A549 (cell line): ENCODE results near the gene EML1. TPM values are rescaled to one million over a fixed set of nuclear protein-coding genes. Genes with fewer than 3 reads are reported as not detected.

Experiments
- ATAC-seq, 2 experiments: fragments of 200-7000 bp in 1 of 2; fragments of >200 bp in 1 of 2; cut with Nextera tagmentation in 1 of 2; cut with Tn5 transposase in 1 of 2; 3 replicates each; pipeline versions ENCODE4 v1.8.0 to v1.9.1; 2018 to 2020; ENCODE audit warnings: mild to moderate bottlenecking in 1 of 2, moderate library complexity in 1 of 2
- CTCF ChIA-PET: fragments of 300-600 bp; sonication (Branson Sonifier 250); formaldehyde crosslinking; extraction: SDS; loops from one replicate; lab custom pipeline; 2021; ENCODE audit warnings: antibody characterized with exemption, inconsistent platforms; lab: Yijun Ruan, JAX
- POLR2A ChIA-PET: fragments of 350-600 bp; formaldehyde crosslinking; extraction: SDS; loops from one replicate; lab custom pipeline; 2021; ENCODE audit warnings: antibody characterized with exemption, inconsistent platforms; lab: Yijun Ruan, JAX
- DNase-seq, 2 experiments: peaks; one replicate each; pipeline versions ENCODE4 v3.0.0 to v3.0.0-alpha.2; 2011 to 2016; ENCODE audit warnings: low read depth in 1 of 2, low spot score in 1 of 2
- FAIRE-seq: peaks from 2 replicates; lab custom pipeline; 2011; peaks lifted over from hg19 to GRCh38; lab: Jason Lieb, UNC
- H3K27ac ChIP-seq, 2 experiments: fragments of >200 bp; sonication (Bioruptor Twin); formaldehyde crosslinking; 3 replicates each; pipeline ENCODE4 v1.5.1; 2016 to 2017
- H3K4me1 ChIP-seq: fragments of >200 bp; sonication (Bioruptor Twin); formaldehyde crosslinking; 3 replicates; pipeline ENCODE4 v1.6.1; 2016
- H3K4me2 ChIP-seq: fragments of >200 bp; sonication (Bioruptor Twin); formaldehyde crosslinking; 3 replicates; pipeline ENCODE4 v1.6.1; 2016
- H3K4me3 ChIP-seq: fragments of >200 bp; sonication (Bioruptor Twin); formaldehyde crosslinking; 3 replicates; pipeline ENCODE4 v1.5.1; 2016
- H3K9me3 ChIP-seq: fragments of >200 bp; sonication (Bioruptor Twin); formaldehyde crosslinking; 3 replicates; pipeline ENCODE4 v1.6.1; 2016
- BHLHE40 ChIP-seq: IDR thresholded peaks from 2 replicates; pipeline ENCODE4 v1.6.1; 2012; ENCODE audit warnings: low read depth, low read length, inconsistent platforms
- CBX8 ChIP-seq: fragments of 200-600 bp; sonication (generic); IDR thresholded peaks from 2 replicates; pipeline ENCODE4 v1.6.1; 2016
- CHD4 ChIP-seq: fragments of 200-600 bp; sonication (generic); IDR thresholded peaks from 2 replicates; pipeline ENCODE4 v1.6.1; 2016; ENCODE audit warnings: antibody characterized with exemption, mild to moderate bottlenecking, borderline replicate concordance
- EHMT2 ChIP-seq: fragments of 200-600 bp; sonication (generic); IDR thresholded peaks from 2 replicates; pipeline ENCODE4 v1.6.1; 2016; ENCODE audit warnings: antibody characterized with exemption, low read depth, mild to moderate bottlenecking, moderate library complexity
- FOXS1 ChIP-seq: fragments of 250-450 bp; sonication (Bioruptor Pico); IDR thresholded peaks from 2 replicates; pipeline ENCODE4 v1.5.0; 2020; ENCODE audit warnings: mild to moderate bottlenecking, moderate library complexity
- HDAC2 ChIP-seq: fragments of 200-600 bp; sonication (generic); IDR thresholded peaks from 2 replicates; pipeline ENCODE4 v1.6.1; 2016
- HEYL ChIP-seq: fragments of 250-450 bp; sonication (Bioruptor Pico); IDR thresholded peaks from 2 replicates; pipeline ENCODE4 v1.8.0; 2021; ENCODE audit warnings: mild to moderate bottlenecking, moderate library complexity
- HOXA7 ChIP-seq: fragments of 250-450 bp; sonication (Bioruptor Pico); IDR thresholded peaks from 2 replicates; pipeline ENCODE4 v1.5.0; 2020; ENCODE audit warnings: mild to moderate bottlenecking, moderate library complexity
- HOXB13 ChIP-seq: fragments of 250-450 bp; sonication (Bioruptor Pico); IDR thresholded peaks from 2 replicates; pipeline ENCODE4 v1.5.0; 2020; ENCODE audit warnings: low read depth, mild to moderate bottlenecking, moderate library complexity
- HOXB5 ChIP-seq: fragments of 250-450 bp; sonication (Bioruptor Pico); IDR thresholded peaks from 2 replicates; pipeline ENCODE4 v1.5.0; 2020; ENCODE audit warnings: mild to moderate bottlenecking, moderate library complexity
- JUNB ChIP-seq: fragments of >200 bp; sonication (Bioruptor Twin); formaldehyde crosslinking; IDR thresholded peaks from 2 replicates; pipeline ENCODE4 v1.6.1; 2016
- KDM5A ChIP-seq: fragments of 200-600 bp; sonication (generic); IDR thresholded peaks from 2 replicates; pipeline ENCODE4 v1.6.1; 2016; ENCODE audit warnings: antibody characterized with exemption, mild to moderate bottlenecking
- MAFK ChIP-seq: fragments of 450-650 bp; IDR thresholded peaks from 2 replicates; pipeline ENCODE4 v1.6.1; 2014; ENCODE audit not compliant: partially characterized antibody
- NPAS2 ChIP-seq: fragments of 250-450 bp; sonication (Bioruptor Pico); IDR thresholded peaks from 2 replicates; pipeline ENCODE4 v1.8.0; 2022; ENCODE audit warnings: mild to moderate bottlenecking, moderate library complexity, borderline replicate concordance
- POLR2A ChIP-seq: IDR thresholded peaks from 2 replicates; pipeline ENCODE4 v1.6.1; 2012; ENCODE audit warnings: mild to moderate bottlenecking, low read length
- POLR2AphosphoS2 ChIP-seq: conservative IDR thresholded peaks from 2 replicates; pipeline ENCODE4 v1.6.1; 2012; ENCODE audit warnings: low read length, improper control_type of control experiment, inconsistent platforms
- RARB ChIP-seq: fragments of 250-450 bp; sonication (Bioruptor Pico); IDR thresholded peaks from 2 replicates; pipeline ENCODE4 v1.8.0; 2021; ENCODE audit warnings: mild to moderate bottlenecking, moderate library complexity
- RCOR1 ChIP-seq: fragments of 150-350 bp; IDR thresholded peaks from 2 replicates; pipeline ENCODE4 v1.6.1; 2014; ENCODE audit warnings: antibody characterized with exemption, low read length, low read depth
- RNF2 ChIP-seq: fragments of 200-600 bp; sonication (generic); IDR thresholded peaks from 2 replicates; pipeline ENCODE4 v1.6.1; 2016; ENCODE audit warnings: low read depth, mild to moderate bottlenecking, antibody characterized with exemption, moderate library complexity, borderline replicate concordance
- SMC3 ChIP-seq: fragments of >200 bp; sonication (Bioruptor Twin); formaldehyde crosslinking; IDR thresholded peaks from 3 replicates; pipeline ENCODE4 v1.6.1; 2018; ENCODE audit warnings: inconsistent platforms
- TFCP2L1 ChIP-seq: fragments of 250-450 bp; sonication (Bioruptor Pico); IDR thresholded peaks from 2 replicates; pipeline ENCODE4 v1.5.0; 2021; ENCODE audit warnings: mild to moderate bottlenecking
- ZNF302 ChIP-seq: fragments of 250-450 bp; sonication (Bioruptor Pico); IDR thresholded peaks from 2 replicates; pipeline ENCODE4 v1.9.0; 2021; ENCODE audit warnings: inconsistent platforms, mild to moderate bottlenecking, moderate library complexity
- ZSCAN20 ChIP-seq: fragments of 250-450 bp; sonication (Bioruptor Pico); IDR thresholded peaks from 2 replicates; pipeline ENCODE4 v1.8.0; 2022; ENCODE audit warnings: mild to moderate bottlenecking, moderate library complexity
- WGBS: methylation state at CpG from one replicate; pipeline ENCODE4 v1.1.6; 2017; ENCODE audit errors: missing lambda C conversion rate; 5-methylcytosine and 5-hydroxymethylcytosine counted together
- polyA plus RNA-seq, 4 experiments: library from polyadenylated mRNA; depleted of rRNA in 3 of 4; stranded (reverse); fragments of >200 nt; fragmentation: RNase III in 1 of 4; extraction: RNeasy Plus Mini Kit Qiagen cat#74134 plus additional on column Dnase treatment in 1 of 4; gene quantifications; 2 replicates in 3 of 4; 3 replicates in 1 of 4; pipeline ENCODE4 v1.2.3, GENCODE V29; 2011 to 2017
- TF ChIP-seq, protein P1 (sequence below): IDR thresholded peaks from 2 replicates; pipeline ENCODE4 v1.6.1; 2012
- TF ChIP-seq, protein P2 (sequence below): fragments of >200 bp; sonication (Bioruptor Twin); formaldehyde crosslinking; IDR thresholded peaks from 3 replicates; pipeline ENCODE4 v1.5.1; 2016
- TF ChIP-seq, protein P3 (sequence below): fragments of >200 bp; sonication (Bioruptor Twin); formaldehyde crosslinking; IDR thresholded peaks from 3 replicates; pipeline ENCODE4 v1.6.1; 2016
- TF ChIP-seq, protein P4 (sequence below): fragments of 250-450 bp; sonication (Bioruptor Pico); IDR thresholded peaks from 2 replicates; pipeline ENCODE4 v1.5.0; 2021; ENCODE audit warnings: mild to moderate bottlenecking, moderate library complexity, borderline replicate concordance
- TF ChIP-seq, protein P5 (sequence below): fragments of 450-650 bp; IDR thresholded peaks from 2 replicates; pipeline ENCODE4 v1.6.1; 2014; ENCODE audit warnings: antibody characterized with exemption

EML1 gene
- polyA plus RNA-seq, 2 of the 4 experiments (the other 2 are of a cell fraction), result 29.7 to 30.8 TPM

DNA sequence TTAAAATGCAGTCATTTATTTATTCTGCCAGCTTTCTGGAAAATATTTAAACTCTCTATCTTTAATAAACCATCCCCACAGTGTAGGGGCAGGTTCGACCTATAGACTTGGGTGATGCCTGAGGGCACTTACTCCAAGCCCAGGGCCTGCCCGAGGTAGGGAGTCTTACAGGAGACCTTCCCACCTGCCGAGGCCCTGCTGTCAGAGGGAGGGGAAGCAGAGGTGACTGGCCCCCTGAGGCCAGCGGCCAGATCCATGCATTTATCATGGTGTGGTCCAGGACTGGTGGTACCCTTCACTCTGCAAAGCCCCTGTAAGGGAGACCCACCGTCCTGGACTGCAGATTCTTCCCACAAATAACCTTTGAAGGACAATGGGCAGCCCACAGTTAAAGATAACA lies 7.6 kb downstream of the EML1 start:
- ATAC-seq (no peak), DNase-seq (no peak), FAIRE-seq (no peak)
- Histone ChIP-seq H3K27ac (no peak overlapping the region), H3K9me3 (no peaks in the 10 kb centered on the region), H3K4me2 (no peak overlapping the region), H3K4me1 (peaks cover 12% of the 10 kb centered on the region), H3K4me3 (no peak overlapping the region)
- ChIA-PET CTCF (interaction anchor here (0.6 to 1.3 kb wide), 3 partner anchors 95 to 118 kb away, joined by 3 to 4 read pairs (median 3); no protein-coding TSS in a partner anchor), POLR2A (no interaction called here)
- TF ChIP-seq NPAS2, result no peak
- no peak for TF ChIP-seq RARB
- TF ChIP-seq JUNB, result no peak
- TF ChIP-seq MAFK, result no peak
- TF ChIP-seq, protein P1, sequence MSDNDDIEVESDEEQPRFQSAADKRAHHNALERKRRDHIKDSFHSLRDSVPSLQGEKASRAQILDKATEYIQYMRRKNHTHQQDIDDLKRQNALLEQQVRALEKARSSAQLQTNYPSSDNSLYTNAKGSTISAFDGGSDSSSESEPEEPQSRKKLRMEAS, result no peak
- no peak for TF ChIP-seq HOXB5 (CRISPR knock-in tag)
- TF ChIP-seq HDAC2, result no peak
- TF ChIP-seq RCOR1, result no peak
- TF ChIP-seq HEYL, result no peak
- TF ChIP-seq EHMT2, result no peak
- TF ChIP-seq ZNF302 (CRISPR knock-in tag), result no peak
- no peak for TF ChIP-seq POLR2AphosphoS2
- TF ChIP-seq RNF2, result no peak
- TF ChIP-seq HOXA7, result no peak
- TF ChIP-seq FOXS1, result no peak
- TF ChIP-seq TFCP2L1 (CRISPR knock-in tag), result no peak
- no peak for TF ChIP-seq HOXB13 (CRISPR knock-in tag)
- TF ChIP-seq CHD4, result no peak
- no peak for TF ChIP-seq POLR2A
- TF ChIP-seq BHLHE40, result no peak
- WGBS, result 76% methylated on average over 4 of the region's 5 CpGs

DNA sequence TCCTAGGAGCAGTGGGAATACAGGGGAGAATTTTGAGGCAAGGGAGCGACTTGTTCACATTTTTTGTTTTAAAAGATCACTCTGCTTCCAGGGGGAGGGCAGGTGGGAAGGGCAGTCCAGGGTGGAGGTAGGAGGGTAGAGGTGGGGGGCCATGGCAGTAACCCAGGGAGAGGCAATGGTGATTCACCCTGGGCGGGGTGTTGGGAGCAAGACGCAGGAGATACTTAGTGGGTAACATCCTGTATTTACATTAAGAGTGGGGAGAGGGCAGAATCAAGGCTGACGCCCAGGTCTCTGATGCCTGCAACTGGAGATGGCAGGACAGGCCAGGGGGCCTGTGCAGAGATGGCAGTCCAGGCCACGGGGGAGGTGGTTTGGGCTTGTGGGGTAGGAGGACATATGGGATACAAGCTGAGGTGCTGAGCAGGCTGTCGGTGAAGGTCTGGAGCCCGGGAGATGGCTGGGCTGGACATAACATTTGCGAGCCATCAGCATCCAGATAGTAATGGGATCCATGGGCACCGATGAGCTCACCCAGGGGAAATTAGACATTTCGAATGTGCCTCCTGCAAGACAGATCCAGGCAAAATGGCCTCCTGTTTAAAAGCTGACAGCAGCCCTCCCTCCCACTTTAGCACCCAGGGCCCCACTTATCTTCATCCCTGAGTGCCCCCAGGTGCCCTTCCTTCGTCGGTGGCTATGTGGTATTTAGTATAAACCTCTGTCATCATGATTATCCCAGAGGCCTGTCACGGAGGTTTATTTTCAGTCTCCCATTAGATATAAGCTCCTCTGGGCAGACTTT lies 9.3 kb downstream of the EML1 start:
- H3K27ac ChIP-seq, result peak overlapping the region in 1 of 2 experiments; percentile 40; a peak in 3 of 6 replicates
- DNase-seq, result peak in 1 of 2 experiments; percentile 14
- TF ChIP-seq KDM5A (no peak), POLR2A (no peak), CBX8 (no peak), ZNF302 (CRISPR knock-in tag) (no peak), SMC3 (no peak), NPAS2 (no peak), ZSCAN20 (CRISPR knock-in tag) (no peak)
- TF ChIP-seq, protein P2, sequence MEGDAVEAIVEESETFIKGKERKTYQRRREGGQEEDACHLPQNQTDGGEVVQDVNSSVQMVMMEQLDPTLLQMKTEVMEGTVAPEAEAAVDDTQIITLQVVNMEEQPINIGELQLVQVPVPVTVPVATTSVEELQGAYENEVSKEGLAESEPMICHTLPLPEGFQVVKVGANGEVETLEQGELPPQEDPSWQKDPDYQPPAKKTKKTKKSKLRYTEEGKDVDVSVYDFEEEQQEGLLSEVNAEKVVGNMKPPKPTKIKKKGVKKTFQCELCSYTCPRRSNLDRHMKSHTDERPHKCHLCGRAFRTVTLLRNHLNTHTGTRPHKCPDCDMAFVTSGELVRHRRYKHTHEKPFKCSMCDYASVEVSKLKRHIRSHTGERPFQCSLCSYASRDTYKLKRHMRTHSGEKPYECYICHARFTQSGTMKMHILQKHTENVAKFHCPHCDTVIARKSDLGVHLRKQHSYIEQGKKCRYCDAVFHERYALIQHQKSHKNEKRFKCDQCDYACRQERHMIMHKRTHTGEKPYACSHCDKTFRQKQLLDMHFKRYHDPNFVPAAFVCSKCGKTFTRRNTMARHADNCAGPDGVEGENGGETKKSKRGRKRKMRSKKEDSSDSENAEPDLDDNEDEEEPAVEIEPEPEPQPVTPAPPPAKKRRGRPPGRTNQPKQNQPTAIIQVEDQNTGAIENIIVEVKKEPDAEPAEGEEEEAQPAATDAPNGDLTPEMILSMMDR, result no peak
- TF ChIP-seq, protein P3, sequence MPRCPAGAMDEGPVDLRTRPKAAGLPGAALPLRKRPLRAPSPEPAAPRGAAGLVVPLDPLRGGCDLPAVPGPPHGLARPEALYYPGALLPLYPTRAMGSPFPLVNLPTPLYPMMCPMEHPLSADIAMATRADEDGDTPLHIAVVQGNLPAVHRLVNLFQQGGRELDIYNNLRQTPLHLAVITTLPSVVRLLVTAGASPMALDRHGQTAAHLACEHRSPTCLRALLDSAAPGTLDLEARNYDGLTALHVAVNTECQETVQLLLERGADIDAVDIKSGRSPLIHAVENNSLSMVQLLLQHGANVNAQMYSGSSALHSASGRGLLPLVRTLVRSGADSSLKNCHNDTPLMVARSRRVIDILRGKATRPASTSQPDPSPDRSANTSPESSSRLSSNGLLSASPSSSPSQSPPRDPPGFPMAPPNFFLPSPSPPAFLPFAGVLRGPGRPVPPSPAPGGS, result no peak
- TF ChIP-seq, protein P4, sequence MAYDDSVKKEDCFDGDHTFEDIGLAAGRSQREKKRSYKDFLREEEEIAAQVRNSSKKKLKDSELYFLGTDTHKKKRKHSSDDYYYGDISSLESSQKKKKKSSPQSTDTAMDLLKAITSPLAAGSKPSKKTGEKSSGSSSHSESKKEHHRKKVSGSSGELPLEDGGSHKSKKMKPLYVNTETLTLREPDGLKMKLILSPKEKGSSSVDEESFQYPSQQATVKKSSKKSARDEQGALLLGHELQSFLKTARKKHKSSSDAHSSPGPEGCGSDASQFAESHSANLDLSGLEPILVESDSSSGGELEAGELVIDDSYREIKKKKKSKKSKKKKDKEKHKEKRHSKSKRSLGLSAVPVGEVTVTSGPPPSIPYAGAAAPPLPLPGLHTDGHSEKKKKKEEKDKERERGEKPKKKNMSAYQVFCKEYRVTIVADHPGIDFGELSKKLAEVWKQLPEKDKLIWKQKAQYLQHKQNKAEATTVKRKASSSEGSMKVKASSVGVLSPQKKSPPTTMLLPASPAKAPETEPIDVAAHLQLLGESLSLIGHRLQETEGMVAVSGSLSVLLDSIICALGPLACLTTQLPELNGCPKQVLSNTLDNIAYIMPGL, result no peak
- TF ChIP-seq, protein P5, sequence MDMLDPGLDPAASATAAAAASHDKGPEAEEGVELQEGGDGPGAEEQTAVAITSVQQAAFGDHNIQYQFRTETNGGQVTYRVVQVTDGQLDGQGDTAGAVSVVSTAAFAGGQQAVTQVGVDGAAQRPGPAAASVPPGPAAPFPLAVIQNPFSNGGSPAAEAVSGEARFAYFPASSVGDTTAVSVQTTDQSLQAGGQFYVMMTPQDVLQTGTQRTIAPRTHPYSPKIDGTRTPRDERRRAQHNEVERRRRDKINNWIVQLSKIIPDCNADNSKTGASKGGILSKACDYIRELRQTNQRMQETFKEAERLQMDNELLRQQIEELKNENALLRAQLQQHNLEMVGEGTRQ, result no peak
- FAIRE-seq, result no peak
- H3K4me3 ChIP-seq, result no peak overlapping the region
- no peaks in the 10 kb centered on the region for H3K9me3 ChIP-seq
- H3K4me2 ChIP-seq, result peak overlapping the region; percentile 60
- POLR2A ChIA-PET, result no interaction called here
- peaks cover 12% of the 10 kb centered on the region for H3K4me1 ChIP-seq
- ATAC-seq, result peak; percentile 49 to 65; a peak in 4 of 6 replicates
- CTCF ChIA-PET, result interaction anchor here (0.6 to 2.0 kb wide), 5 partner anchors 9 to 282 kb away, joined by 3 to 5 read pairs (median 3); partner anchors contain the start of gene EML1
- 65% methylated on average over 13 of the region's 13 CpGs for WGBS
